Body of pancreas (tissue), 4 donors: ENCODE results near the gene POFUT2. TPM values are rescaled to one million over a fixed set of nuclear protein-coding genes. Genes with fewer than 3 reads are reported as not detected.

ENCODE experiments used
- ATAC-seq: fragments of 150-250 bp; one replicate; pipeline ENCODE4 v1.9.1; 2016
- DNase-seq, 4 donors: peaks; one replicate each; pipeline ENCODE4 v3.0.0-alpha.2; 2019
- H3K27ac ChIP-seq, 4 donors: fragments of 200-600 bp; sonication (generic); 1 replicate in 3 of 4; 2 replicates in 1 of 4; pipeline versions ENCODE4 v1.5.1 to v1.6.1; 2016 to 2019; ENCODE audit warnings: mild to moderate bottlenecking in 1 of 4, mixed read lengths in 1 of 4, moderate library complexity in 1 of 4
- H3K27me3 ChIP-seq, 2 donors: fragments of 200-600 bp; sonication (generic); one replicate each; pipeline ENCODE4 v1.6.0; 2016; ENCODE audit warnings: mild to moderate bottlenecking in 1 of 2
- H3K36me3 ChIP-seq, 2 donors: fragments of 200-600 bp; sonication (generic); replicated peaks in 1 of 2; 2 replicates each; pipeline ENCODE4 v1.5.1; 2016; ENCODE audit warnings: low read depth in 2 of 2; ENCODE audit not compliant: insufficient read depth in 1 of 2
- H3K4me1 ChIP-seq: fragments of 200-600 bp; sonication (generic); one replicate; pipeline ENCODE4 v1.6.0; 2016
- H3K4me3 ChIP-seq, 2 donors: fragments of 200-600 bp; sonication (generic); 1 replicate in 1 of 2; 2 replicates in 1 of 2; pipeline ENCODE4 v1.5.1; 2016 to 2019
- H3K9me3 ChIP-seq, 3 donors: fragments of 200-600 bp; sonication (generic); 1 replicate in 2 of 3; 2 replicates in 1 of 3; pipeline ENCODE4 v1.5.1; 2016
- POLR2A ChIP-seq, 3 donors: fragments of 450-650 bp; IDR thresholded peaks; one replicate each; pipeline ENCODE4 v1.6.1; 2016; ENCODE audit warnings: antibody characterized with exemption in 3 of 3, mild to moderate bottlenecking in 2 of 3
- WGBS, 2 donors: methylation state at CpG; one replicate each; pipeline ENCODE4 v1.1.5; 2017; 5-methylcytosine and 5-hydroxymethylcytosine counted together
- intact Hi-C: fragments of 100-400 bp; cut with DNase I; formaldehyde crosslinking; loops from one replicate; pipeline ENCODE4 v1.15.1; 2023
- total RNA-seq, 2 donors: library from RNA; depleted of rRNA; stranded (reverse); fragments of >200 nt; gene quantifications; one replicate each; pipeline ENCODE4 v1.1.0, GENCODE V29; 2016
- TF ChIP-seq, protein P1 (sequence below), 7 experiments: fragments of 450-650 bp in 4 of 7; fragments of 200-600 bp in 3 of 7; sonication (generic) in 3 of 7; IDR thresholded peaks; one replicate each; pipeline ENCODE4 v1.5.1; 2016 to 2019; ENCODE audit warnings: antibody characterized with exemption in 7 of 7

Gene POFUT2
- total RNA-seq, 2 donors from 2014 or later = 16.3 to 46.1 TPM

DNA sequence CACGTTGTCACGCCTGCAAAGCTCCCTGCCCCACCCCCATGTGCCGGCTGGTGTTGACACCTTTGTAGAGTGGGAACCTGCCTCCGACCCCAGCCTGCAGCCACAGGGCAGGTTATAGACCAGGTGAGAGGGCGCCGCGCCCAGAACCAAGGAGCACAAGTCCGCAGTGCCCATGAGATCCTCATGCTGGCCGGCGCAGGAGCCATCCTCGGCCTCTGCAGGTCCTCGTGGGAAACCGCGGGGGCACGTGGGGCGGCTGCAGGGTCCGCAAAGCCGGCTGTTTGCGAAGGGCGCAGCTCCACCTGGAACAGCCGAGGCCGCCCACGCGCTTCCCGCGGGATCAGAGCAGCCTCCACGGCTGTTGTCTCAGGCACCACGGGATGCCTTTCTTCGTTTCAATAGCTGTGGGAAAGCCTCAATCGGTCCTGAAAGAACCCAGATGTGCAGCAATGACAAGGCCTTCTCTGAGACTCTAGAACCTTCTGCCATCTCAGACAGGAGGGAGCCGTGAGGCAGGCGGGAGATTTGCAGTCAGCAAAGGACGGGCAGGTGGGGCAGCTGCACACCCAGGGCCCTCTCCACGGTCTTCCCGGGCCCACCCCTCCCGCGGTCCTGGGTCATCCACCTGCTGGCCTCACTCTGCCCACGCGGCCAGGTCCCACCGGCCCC, 29.9 kb downstream of the POFUT2 start:
- WGBS, 2 donors = 54 to 56% methylated on average over 16 to 40 of the region's 40 CpGs
- DNase-seq (no peak), ATAC-seq (no peak)
- H3K9me3 ChIP-seq = no peaks in the 10 kb centered on the region
- no peak overlapping the region for H3K27ac ChIP-seq
- no peaks in the 10 kb centered on the region for H3K4me1 ChIP-seq
- no peaks in the 10 kb centered on the region for H3K36me3 ChIP-seq
- no peak overlapping the region for H3K4me3 ChIP-seq
- intact Hi-C loops = no loop called here
- peaks cover 0 to 18% of the 10 kb centered on the region in 2 donors for H3K27me3 ChIP-seq
- no peak for TF ChIP-seq POLR2A (IDR thresholded peaks at IDR 0.05)
- TF ChIP-seq, protein P1, sequence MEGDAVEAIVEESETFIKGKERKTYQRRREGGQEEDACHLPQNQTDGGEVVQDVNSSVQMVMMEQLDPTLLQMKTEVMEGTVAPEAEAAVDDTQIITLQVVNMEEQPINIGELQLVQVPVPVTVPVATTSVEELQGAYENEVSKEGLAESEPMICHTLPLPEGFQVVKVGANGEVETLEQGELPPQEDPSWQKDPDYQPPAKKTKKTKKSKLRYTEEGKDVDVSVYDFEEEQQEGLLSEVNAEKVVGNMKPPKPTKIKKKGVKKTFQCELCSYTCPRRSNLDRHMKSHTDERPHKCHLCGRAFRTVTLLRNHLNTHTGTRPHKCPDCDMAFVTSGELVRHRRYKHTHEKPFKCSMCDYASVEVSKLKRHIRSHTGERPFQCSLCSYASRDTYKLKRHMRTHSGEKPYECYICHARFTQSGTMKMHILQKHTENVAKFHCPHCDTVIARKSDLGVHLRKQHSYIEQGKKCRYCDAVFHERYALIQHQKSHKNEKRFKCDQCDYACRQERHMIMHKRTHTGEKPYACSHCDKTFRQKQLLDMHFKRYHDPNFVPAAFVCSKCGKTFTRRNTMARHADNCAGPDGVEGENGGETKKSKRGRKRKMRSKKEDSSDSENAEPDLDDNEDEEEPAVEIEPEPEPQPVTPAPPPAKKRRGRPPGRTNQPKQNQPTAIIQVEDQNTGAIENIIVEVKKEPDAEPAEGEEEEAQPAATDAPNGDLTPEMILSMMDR (IDR thresholded peaks at IDR 0.05) = no peak

DNA sequence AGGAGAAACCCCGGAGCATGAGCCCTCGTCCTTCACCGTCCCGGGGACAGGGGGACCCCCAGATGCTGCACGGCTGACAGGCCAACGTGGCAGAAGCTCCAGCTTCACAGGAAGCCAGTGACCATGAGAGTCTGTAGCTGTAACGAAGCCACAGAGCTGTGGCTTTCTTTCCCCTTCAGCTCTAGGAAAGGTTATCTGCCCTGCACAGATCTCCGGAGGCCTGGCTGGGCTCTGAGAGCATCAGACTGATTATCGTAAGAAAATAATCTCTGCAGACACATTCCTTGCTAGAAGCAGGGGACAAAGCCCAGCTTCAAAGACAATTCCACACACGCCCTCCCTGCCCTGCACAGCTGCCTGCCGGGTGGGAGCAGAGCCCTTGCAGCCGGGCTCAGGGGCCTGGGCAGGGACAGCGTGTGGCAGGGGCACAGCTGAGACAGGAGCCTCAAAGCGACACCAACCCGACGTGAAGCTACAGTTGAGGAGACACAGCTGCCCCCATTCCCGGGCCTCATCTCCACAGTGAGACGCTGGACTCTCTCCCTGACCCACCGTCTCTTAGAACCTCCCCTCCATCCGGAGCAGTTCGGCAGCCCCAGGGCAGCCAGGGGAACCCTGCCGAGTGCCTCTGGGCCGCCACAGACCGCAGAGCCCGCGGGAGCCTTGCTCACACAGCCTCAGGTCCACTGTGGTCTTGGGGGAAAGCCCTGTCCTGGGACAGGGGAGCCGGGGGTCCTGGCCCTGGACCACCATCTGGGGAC, 30.6 kb downstream of the POFUT2 start:
- TF ChIP-seq POLR2A (IDR thresholded peaks at IDR 0.05) = no peak
- TF ChIP-seq, protein P1 (IDR thresholded peaks at IDR 0.05) = no peak
- DNase-seq (no peak), ATAC-seq (no peak)
- H3K27ac ChIP-seq = no peak overlapping the region
- H3K9me3 ChIP-seq = no peaks in the 10 kb centered on the region
- intact Hi-C loops = no loop called here
- H3K4me3 ChIP-seq = no peak overlapping the region
- peaks cover 0 to 18% of the 10 kb centered on the region in 2 donors for H3K27me3 ChIP-seq
- H3K36me3 ChIP-seq = no peaks in the 10 kb centered on the region
- no peaks in the 10 kb centered on the region for H3K4me1 ChIP-seq
- 42 to 43% methylated on average over 5 to 25 of the region's 27 CpGs for WGBS, 2 donors

DNA sequence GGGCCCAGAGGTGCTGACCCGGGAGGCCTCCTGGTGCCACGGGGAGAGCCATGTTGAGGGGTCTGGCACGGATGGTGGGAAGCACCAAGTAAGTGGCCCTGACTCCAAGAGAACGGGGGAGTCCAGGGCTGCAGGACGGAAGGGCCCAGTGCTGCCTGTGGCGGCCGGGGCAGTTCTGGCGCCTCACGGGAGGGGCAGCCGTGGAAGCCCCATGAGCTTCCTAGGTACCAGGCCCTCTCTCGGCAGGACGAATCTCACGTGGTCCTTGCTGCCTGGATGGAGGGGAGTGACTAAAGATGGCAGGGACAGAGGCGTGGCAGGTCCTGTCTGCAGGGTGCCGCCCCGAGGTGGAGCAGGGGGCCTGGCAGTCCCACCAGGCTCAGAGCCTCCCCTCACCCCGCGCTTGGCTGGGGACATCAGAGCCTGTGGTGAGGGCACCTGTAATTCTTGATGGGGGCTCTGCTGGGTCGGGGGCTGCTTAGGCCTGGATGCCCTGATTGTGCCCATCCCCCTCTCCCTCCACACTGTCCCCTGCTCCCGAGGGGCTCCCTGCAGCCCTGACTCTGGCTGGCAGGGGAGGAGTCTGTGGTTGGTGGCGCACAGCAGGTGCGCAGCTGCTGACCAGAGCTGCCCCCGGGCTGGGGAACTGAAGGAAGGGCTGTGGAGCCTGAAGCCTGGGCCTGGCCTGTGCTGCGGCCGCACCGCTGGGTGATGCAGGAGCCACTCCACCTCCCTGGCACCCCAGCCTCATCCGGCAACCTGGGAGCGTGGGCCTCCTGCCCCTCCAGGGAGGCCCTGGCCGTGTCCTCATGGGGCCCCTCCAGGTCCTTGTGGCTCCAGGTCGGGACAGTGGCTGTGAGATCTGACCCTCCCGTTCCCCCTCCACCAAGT, 31.4 kb downstream of the POFUT2 start:
- Histone ChIP-seq H3K36me3 (no peaks in the 10 kb centered on the region), H3K4me3 (no peak overlapping the region), H3K27me3 (peaks cover 0 to 18% of the 10 kb centered on the region in 2 donors), H3K4me1 (no peaks in the 10 kb centered on the region), H3K27ac (no peak overlapping the region), H3K9me3 (no peaks in the 10 kb centered on the region)
- ATAC-seq (no peak), DNase-seq (no peak)
- TF ChIP-seq POLR2A (IDR thresholded peaks at IDR 0.05) = no peak
- TF ChIP-seq, protein P1 (IDR thresholded peaks at IDR 0.05) = no peak
- 57 to 71% methylated on average over 13 to 25 of the region's 31 CpGs for WGBS, 2 donors
- intact Hi-C loops = no loop called here

DNA sequence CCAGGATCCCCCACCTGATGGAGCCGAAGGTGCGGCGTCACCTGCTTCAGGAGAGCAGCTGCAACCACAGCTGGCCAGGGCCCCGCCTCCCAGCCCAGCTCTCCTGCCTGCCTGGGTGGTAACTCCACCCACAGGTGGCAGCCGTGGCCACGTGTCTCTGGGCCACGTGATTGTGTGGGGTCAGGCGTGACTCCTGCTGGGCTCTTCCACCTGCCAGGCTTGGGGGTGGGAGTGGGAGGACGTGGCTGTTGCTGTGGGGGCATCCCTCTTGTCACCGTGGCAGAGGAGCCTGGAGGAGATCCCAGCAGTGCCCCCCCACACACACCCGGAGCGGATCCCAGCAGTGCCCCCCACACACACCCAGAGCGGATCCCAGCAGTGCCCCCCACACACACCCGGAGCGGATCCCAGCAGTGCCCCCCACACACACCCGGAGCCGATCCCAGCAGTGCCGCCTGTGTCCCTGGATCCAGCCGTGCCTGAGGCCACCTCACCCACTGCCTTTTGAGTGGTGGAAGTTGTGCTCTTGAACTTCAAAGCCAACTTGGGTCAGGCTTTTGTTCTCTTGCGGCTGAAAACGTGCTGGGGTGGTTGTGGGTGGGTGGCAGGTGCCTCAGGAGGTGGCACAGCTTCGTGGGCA, 32.2 kb downstream of the POFUT2 start:
- ATAC-seq (no peak), DNase-seq (peak in 1 of 4 donors; percentile 41)
- H3K4me1 ChIP-seq = no peaks in the 10 kb centered on the region
- H3K36me3 ChIP-seq = no peaks in the 10 kb centered on the region
- H3K9me3 ChIP-seq = no peaks in the 10 kb centered on the region
- intact Hi-C loops = no loop called here
- no peak overlapping the region for H3K4me3 ChIP-seq
- no peak overlapping the region for H3K27ac ChIP-seq
- TF ChIP-seq, protein P1 (IDR thresholded peaks at IDR 0.05) = no peak
- no peak for TF ChIP-seq POLR2A (IDR thresholded peaks at IDR 0.05)
- whole genome bisulfite sequencing, 2 donors = 43 to 65% methylated on average over 4 to 22 of the region's 22 CpGs
- peaks cover 0 to 18% of the 10 kb centered on the region in 2 donors for H3K27me3 ChIP-seq
